Mammary epithelial cell (primary cell): ENCODE results near the gene KRT7.

ENCODE experiments used
- CTCF ChIP-seq, 2 donors: IDR thresholded peaks in 1 of 2; conservative IDR thresholded peaks in 1 of 2; 2 replicates each; pipeline ENCODE4 v1.5.1; 2011 to 2012; ENCODE audit warnings: inconsistent platforms in 2 of 2, low read length in 2 of 2, mild to moderate bottlenecking in 2 of 2, control low read depth in 1 of 2, low read depth in 1 of 2; ENCODE audit not compliant: insufficient read depth in 1 of 2; ENCODE audit errors: extremely low read depth in 1 of 2
- EZH2 ChIP-seq: IDR thresholded peaks from 2 replicates; pipeline ENCODE4 v1.6.1; 2012; ENCODE audit warnings: low read length, inconsistent platforms, borderline replicate concordance

- TF ChIP-seq EZH2 (no peak), CTCF (conservative IDR thresholded peaks at IDR 0.05 in 1 of 2, IDR thresholded peaks at IDR 0.05 in 1 of 2; ENCODE audit: extremely low read depth in 1 of 2, insufficient read depth in 1 of 2, low read depth in 1 of 2, low read length in 2 of 2) (no peak)
Measured at GRCh38 chr12:52250048-52250990, 17.3 kb downstream of the KRT7 start.
